Measurements from ENCODE around the gene TBC1D22A.

GRCh38 chr22:46907241-46908215 lies 145.1 kb downstream of the TBC1D22A start:
- TF ChIP-seq, protein P1, sequence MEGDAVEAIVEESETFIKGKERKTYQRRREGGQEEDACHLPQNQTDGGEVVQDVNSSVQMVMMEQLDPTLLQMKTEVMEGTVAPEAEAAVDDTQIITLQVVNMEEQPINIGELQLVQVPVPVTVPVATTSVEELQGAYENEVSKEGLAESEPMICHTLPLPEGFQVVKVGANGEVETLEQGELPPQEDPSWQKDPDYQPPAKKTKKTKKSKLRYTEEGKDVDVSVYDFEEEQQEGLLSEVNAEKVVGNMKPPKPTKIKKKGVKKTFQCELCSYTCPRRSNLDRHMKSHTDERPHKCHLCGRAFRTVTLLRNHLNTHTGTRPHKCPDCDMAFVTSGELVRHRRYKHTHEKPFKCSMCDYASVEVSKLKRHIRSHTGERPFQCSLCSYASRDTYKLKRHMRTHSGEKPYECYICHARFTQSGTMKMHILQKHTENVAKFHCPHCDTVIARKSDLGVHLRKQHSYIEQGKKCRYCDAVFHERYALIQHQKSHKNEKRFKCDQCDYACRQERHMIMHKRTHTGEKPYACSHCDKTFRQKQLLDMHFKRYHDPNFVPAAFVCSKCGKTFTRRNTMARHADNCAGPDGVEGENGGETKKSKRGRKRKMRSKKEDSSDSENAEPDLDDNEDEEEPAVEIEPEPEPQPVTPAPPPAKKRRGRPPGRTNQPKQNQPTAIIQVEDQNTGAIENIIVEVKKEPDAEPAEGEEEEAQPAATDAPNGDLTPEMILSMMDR (IDR thresholded peaks at IDR 0.05; ENCODE audit: low read depth, low read length, missing input control) = no peak
- no peak for TF ChIP-seq RXRA (IDR thresholded peaks at IDR 0.05)
- no peak for TF ChIP-seq REST (IDR thresholded peaks at IDR 0.05)
- no peak for TF ChIP-seq GABPA (IDR thresholded peaks at IDR 0.05 in 1 of 2, conservative IDR thresholded peaks at IDR 0.05 in 1 of 2)
- TF ChIP-seq ATF3 (IDR thresholded peaks at IDR 0.05) = no peak
- no peak for TF ChIP-seq RAD21 (IDR thresholded peaks at IDR 0.05)
- TF ChIP-seq SP1 (IDR thresholded peaks at IDR 0.05) = no peak
- no peak for TF ChIP-seq FOXA1 (IDR thresholded peaks at IDR 0.05)
- no peak for TF ChIP-seq YY1 (IDR thresholded peaks at IDR 0.05)
